CD4-positive, alpha-beta T cell treated with Interleukin-4 for 1 hour (primary cell): ENCODE measurements around the gene OVAAL.

Source experiments
- DNase-seq, 2 donors: peaks; one replicate each; pipeline ENCODE4 v3.0.0-alpha.2; 2020 to 2022

OVAAL gene

DNA sequence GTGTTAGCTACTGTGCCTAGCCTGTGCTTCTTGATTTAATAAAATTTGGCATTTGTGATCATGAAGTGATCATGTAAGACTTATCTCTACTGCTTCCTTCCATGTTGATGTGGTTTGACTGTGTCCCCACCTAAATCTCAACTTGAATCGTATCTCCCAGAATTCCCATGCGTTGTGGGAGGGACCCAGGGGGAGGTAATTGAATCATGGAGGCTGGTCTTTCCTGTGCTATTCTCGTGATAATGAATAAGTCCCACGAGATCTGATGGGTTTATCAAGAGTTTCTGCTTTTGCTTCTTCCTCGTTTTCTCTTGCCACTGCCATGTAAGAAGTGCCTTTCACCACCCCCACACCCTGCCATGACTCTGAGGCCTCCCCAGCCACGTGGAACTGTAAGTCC lies at the start of gene OVAAL:
OVAAL (plus strand) TSS at position 301 of the 400 bp plus-strand sequence.
- DNase-seq: no peak

DNA sequence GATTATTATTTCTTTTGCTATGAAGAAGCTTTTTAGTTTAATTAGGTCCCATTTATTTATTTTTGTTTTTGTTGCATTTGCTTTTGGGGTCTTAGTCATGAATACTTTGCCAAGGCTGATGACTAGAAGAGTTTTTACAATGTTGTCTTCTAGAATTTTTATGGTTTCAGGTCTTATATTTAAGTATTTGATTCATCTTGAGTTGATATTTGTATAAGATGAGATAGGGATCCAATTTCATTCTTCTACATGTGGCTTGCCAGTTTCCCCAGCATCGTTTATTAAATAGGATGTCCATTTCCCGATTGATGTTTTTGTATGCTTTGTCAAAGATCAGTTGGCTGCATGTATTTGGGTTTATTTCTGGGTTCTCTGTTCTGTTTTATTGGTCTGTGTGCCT lies 47.9 kb upstream of the OVAAL start:
- DNase-seq: no peak

DNA sequence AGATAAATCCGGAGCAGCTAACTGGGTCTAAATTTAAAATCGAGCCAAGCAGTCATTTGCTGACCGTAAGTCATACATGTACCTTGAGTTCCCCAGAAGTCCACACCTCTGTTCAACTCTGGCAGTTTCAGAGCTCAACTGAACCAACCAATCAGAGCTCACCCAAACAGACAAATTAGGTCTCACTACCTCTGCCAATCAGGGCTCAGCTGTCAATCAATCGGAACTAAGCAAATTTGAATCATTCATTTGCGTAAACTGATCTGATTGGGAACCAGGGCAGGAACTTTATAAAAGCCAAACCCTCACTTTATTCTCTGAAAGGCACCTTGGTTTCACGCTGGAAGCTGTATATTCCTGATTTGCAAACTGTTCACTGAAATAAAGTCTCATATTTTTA lies 45.2 kb upstream of the OVAAL start:
- DNase-seq: no peak

DNA sequence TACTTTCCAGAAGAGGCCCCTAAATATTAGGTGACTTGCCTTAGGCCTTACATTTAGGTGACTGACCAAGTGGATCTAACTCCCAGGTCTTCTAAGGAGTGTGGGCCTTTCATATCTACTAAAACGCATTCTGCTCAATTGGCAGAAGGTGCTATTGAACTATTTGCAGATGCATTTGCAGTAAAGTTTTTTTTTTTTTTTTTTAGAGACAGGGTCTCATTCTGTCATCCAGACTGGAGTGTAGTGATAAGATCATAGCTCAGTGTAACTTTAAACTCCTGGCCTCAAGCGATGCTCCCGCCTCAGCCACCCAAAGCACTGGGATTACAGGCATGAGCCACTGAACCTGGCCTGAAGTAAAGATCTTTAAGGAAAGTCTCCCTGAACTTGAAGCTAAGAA lies 43.4 kb upstream of the OVAAL start:
- no peak for DNase-seq

DNA sequence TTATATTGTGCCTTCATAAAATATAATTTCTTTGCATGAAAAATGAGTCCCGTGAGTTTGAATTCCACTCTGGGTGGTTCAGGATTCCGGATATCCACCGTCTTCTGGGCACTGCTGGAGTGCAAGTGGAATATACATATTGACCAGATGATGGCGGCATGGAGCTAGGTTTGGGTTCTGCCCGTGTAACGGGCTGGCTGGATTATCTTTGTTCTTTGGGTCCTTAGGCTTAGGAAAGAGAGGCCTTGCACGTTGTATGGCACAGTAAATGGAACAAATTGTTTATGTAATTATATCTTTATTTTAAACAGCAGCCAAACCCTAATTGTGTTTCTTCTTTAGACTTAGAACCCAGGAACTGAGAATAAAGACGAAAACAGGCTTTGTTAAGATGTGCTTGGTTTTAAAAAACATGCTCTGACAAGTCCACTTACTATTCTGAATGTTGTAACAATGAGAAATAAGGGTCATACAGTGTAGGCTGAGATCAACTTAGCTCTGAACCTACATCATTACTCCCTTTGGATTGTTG lies 42.8 kb upstream of the OVAAL start:
- DNase-seq: peak; percentile 59 to 69

DNA sequence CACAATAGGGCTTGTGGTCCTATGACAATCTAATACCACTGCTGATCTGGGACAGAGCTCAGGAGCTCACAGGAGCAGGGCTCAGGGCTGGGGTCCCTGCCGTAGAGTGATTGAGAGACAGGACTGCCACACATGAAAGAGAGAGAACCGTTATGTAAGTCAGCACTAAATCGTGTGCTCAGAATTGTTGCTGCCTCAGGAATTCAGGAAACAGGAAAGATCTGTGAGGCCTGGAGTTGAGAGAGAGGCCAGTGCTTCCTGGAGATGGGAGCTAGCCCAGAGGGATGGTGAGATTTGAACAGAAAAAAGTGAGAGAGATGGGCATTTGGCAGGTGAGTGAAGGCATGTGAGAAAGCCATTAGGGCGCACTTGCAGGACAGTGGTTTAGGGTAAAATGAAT lies 38.9 kb upstream of the OVAAL start:
- DNase-seq: no peak

DNA sequence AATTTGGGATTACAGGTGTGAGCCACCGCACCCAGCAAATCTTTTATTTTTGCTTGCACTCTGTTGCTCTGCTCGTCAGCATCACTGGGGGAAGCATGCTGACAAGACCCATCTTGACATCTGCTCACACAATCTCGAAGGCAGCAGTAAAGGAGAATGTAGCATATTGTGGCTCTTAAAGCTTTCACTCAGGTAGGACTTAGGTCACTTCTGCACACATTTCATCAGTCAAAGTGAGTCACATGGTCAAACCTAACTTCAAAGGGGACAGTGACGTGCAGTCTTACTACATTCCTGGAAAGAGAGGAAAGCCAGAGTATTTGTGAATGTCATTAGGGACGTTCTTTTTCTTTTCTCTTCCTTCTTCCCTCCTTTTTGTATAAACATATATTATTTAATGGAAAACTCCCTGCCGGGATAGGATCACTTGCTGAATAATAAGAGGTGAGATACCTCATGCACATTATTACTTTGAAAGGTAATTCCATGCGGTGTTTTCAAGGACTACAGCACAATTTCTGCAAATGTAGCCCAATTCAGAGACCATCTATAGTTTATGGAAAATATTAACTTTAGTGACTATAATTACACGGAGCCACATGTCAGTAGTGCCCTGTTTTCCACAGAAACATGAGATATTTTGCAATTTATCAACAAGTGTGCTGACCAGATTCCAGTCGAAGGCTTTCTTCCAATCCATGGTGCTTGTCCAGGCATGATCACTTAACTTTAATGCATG lies 37.1 kb upstream of the OVAAL start:
- DNase-seq: no peak

DNA sequence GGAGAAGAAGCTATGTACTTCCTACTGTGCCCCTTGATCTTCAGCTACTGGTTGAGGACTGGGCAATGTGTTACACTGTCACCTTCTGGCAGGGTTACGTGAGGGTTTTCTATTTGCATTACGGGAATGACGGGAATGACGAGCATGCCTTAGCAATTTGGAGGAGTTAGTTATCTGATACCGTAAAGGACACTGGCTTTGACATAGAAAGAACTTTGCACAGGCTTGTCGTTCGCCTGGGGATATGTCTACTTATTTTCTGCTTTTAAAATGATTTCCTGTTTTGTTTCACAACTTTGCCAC lies 36.6 kb upstream of the OVAAL start:
- DNase-seq: no peak

DNA sequence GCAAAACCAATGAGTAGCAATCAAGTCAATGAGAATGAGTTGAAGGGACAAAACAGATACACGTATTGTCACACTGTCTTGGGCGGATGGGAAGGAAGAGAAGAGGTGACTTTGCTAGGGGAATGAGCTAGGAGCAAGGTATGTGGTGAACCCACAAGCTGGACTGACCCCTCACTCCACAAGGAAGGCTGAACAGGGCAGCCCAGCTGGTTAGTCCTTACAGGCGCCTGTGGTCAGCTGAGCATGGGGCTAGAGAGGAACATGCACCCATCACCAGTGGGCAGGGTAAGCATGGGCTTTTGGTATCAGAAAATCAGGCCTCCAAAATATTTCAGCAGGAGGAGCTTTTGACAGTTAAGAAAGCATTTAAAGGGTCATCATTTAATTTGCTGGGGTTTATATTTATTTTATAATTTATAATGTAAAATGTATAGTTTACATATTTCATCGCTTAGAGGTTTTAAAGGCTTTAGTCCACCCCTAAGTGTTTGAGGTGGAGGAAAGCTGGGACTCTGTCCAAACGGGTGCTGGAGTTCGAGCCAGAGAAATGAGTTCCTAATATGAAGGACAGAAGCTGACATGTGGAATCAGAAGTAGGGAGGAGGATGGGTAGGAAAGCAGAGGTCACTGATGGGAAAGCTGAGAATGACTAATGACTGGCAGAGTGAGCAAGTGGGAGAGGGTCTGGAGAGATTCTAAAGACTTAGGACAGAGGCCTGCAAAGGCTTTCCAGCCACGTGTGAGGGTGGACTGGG lies 34.4 kb upstream of the OVAAL start:
- no peak for DNase-seq

DNA sequence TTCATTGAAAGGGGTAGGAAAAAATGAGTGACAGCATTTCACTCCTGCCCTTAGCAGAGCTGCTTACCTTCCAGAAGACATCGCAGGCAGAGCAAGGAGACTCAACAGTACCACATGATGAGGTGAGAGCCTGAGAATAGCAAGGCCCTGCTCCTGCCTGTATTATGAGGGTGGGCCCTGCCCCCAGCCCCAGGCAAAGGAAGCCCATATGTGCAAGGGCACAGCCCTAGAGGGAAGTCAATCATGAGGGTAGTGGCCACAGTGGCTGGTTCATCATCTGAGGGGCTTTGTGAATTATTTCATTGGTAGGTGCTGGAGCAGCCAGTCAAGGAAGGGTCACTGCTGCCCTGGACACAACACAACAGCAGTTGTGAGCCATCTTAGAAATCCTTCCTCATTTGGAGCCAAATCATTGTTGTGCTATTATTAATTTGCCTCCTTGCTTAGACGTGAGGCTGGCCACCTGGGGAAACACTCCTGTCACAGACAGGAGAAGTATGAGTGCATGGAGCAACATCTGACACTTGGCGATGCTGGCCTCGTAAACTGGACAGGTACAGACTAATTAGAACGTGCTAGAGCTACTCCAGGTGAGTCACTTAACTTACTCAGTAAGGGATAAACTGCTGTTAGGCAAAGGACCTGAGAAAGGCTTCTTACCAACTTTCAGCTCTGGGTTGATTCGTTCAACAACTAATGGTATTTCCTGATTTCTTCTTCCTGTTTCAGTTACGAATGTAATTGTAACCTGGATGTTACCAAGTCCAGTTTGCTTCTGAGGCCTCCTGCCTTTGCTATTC lies 33.6 kb upstream of the OVAAL start:
- DNase-seq: no peak

DNA sequence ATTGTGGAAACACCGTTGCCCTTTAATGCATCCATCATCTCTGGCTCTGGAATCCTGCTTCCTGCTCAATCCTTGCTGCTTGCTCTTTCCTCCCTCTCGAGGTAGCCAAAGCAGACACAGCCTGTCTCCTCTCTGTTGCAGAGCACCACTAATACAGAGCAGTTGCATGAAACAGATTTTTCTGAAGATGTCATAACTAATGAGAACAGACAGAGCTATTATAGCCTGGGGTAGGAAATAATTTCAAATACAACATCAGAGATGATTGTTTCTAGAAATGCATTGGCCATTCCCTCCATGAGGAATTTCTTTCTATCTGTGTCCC lies 33.1 kb upstream of the OVAAL start:
- DNase-seq: no peak

DNA sequence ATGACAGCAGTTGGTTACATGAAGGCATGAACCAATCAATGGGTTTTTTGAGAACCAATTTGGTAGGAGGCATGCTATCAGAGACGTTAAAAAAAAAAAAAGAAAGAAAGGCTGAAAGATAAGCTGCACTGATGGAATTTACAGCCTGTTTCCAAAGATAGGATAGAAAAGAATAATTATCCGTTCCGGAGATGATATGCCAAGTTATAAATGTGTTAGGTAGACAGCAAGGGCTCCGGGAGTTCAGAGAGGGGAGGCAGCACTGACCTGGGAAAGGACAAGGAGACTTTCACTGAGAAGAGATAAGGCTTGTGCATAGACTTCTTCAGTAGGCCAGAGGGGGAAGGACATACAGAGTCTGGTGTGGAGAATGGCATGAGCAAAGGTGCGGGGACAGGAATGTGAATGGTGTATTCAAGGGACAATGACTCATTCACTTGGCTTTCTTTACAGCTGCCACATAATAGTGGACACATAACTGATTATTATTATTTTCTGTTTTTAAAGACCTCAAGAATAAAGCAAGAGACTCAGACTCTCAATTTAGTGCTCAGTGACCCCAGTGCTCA lies 31.6 kb upstream of the OVAAL start:
- no peak for DNase-seq

DNA sequence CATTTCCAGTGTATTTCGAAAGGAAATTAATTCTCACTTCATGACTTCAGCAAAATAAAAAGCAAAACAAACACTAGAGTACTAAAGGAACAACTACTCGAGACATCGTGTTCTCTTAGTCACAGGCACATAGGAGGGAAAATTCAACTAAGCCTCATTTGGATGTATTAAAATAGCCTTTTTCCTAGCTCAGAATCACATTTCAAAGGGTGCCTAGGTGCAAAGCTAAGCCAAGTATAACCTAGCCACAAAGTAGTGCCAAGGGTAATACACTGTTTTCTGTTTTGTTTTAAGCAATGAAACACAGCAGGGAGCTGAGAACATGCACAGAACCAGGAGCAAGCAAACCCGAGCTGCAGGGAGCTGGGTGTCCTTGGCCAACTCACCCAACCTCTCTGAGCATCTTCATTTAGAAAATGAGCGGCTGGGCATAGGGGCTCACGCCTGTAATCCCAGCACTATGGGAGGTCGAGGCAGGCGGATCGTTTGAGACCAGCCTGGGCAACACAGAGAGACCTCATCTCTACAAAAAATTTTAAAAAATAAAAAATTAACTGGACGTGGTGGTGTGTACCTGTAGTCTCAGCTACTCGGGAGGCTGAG lies 29.8 kb upstream of the OVAAL start:
- no peak for DNase-seq

DNA sequence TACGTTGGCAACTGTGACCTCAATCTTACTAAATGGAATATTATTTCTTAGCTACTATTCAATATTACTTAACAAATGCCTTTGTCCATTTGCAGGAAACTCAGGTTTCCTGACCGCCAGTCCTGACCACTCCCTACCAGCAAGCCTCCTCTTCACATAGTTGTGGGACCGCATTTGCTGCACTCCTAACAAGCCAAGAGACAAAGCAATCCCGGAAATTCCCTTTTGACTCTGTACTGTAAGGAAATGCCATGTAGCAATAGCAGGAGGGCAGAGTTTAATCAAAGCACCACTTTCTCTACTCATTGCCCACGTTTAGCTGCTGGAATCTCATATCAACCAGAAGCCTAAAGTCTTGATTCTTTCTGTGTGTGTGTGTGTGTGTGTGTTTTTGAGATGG lies 28.3 kb upstream of the OVAAL start:
- DNase-seq: no peak

DNA sequence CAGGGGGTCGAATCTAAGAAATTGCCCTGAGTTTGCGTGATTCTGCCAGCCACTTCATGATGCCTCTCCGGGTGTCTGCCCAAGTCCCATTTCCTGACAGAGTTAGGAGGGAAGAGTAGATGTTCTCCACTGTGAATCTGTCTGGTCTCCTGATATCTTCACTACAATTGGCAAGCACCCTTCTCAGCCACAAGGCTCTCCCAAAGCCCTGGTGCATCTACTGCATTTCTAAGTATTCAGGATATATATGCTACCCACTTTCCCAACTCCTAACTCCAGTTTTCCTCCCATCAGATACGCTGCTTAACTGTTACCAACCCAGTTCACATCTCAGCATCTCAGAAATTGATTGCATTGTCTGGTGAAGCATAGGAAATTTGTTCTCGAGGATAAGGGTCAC lies 25.9 kb upstream of the OVAAL start:
- DNase-seq: no peak

DNA sequence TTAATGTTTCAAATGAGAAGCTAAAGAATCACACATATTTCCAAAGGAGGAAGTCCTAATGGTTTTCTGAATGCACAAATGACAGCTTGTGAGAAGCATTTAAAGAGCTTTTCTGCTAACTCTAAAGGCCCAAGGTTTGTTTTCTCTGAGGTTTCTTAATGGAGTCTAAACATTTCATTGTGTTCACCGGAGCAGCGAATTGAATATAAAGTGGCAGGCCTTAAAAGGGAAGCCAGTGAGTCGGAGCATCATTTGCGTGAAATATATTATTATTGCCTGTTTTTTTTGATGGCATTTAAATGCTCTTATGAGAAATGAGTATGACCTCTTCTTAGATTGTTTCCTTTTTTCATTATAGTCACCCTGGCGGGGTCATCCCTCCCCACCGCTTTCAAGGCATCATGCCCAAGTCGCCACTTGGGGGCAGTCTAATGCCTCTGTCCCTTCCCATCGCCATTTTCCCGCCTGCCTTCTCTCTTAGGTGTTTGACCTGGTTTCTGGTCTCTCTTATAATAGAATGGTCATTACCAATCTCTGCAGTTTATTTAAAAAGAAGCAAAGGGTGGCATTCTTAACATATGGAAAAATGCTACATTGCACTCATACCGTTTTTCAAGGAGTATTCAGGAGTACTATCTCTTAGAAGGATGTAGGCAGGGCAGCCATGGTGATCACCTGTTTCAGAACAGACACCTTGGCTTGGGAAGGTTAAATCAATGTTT lies 25.3 kb upstream of the OVAAL start:
- DNase-seq: peak; percentile 45 to 56

DNA sequence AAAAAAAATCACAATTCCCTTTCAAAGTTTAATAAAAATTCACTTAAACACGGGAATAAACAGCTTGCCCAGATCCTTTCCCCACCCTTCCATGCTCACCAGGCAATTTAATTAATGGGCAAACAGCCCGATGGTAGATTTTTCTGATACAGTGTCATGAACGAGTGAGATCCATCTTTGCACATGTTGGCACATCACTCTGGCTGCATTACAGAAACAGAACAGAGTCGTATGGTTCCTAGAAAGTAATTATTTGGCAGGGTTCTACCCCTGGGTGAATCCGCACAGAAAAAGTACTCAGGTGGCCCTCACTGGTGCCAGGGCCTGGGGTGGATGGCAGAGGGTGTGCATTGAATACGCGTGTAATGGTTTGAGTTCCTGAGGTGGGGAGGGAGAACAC lies 24.6 kb upstream of the OVAAL start:
- no peak for DNase-seq

DNA sequence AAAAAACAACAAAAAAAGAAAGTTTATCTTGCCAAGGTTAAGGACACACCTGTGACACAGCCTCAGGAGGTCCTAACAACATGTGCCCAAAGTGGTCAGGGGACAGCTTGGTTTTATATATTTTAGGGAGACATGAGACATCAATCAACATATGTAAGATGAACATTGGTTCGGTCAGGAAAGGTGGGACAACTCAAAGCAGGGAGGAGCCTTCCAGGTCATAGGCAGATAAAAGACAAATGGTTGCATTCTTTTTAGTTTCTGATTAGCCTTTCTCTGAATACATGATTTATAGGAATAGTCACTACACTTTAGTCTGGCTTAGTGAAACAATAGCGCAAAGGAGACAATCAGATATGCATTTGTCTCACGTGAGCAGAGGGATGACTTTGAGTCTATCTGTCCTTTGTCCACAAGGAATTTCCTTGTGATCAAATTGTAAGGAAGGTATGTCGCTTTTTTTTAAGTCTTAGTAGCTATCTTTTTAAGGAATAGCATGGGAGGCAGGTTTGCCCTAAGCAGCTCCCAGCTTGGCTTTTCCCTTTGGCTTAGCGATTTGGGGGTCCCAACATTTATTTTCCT lies 23.3 kb upstream of the OVAAL start:
- no peak for DNase-seq

DNA sequence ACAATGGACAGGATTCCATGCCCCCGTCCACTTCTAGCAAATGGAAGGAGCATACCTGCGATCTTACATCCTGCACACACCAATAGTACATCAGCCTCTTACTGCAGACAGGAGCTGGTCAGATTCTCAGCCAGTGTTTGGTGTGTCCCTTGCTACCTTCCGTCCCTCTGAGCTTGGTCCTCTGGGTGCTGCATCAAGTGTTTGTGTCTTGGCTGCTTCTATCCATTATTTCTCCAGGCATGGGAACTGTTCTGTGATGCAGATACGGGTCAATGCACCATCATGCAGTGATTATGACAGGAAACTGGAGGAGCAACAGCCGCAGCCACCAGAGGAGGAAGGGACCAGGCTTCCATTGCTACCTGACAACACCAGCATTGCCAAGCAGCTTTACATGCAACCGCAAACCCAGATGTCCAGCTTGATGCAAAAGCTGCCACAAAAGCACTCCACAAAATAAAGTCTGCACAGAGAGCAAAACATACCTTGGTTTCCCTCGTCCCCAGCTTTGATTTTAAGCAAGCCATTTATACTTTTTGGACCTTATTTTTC lies 21.9 kb upstream of the OVAAL start:
- no peak for DNase-seq

DNA sequence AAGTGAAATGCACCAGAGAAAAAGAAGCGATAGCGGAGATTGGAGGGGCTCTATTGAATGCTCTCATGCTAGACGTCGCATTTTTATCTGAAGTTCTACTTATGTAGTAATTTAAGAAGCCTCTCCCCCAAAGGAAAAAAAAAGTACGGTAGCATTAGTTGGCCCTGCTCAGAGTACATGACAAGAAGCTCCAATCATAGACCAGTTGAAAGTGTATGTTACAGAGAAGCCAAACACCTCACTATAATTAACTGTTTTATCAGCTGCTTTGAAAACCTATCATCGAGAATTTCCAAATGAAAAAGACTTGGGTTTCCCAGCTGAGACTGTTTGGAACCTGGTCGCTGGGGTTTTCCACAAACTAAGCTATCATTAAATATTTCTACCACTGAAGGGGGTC lies 19.6 kb upstream of the OVAAL start:
- DNase-seq: no peak

DNA sequence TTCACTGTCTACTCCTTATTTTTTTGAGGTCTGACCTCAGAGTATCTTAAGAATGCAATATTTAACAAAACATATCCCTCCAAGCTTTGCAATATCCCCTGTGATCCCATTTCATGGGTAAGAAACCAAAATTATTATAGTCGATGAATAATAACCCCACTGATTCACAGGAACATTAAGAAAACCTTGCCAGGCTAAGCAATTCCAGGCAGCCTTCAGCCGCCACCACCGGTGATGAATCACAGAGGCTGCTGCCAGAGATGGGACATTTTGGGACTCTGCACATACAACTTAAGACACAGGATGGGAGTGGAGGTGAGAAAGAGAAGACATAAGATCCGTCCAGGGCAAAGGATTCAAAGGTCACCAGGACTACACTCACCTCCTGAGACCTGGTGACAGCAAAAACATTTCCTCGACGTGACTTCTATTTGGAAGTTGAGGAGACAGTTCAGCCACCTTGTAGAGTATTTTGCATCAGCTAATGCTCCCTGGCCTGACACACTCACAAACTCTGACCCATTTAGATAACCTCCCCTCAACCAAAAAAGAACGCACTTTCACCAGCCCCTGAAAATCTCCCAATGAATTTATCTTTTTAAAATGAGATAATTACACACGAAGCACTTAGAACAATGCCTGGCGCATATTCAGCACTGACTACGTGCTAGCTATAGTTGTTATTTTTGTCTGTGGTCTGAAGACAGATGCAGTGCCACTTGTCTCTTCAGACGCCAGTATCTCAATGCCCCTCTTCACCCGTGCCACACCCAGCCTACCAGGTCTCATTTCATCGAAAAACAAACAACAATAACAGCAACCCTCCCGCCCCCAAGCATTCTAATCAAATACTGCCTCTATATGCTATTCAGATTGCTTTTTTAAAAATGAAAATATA lies 17.8 kb upstream of the OVAAL start:
- no peak for DNase-seq
